GM23248 (cell line): ENCODE measurements around the gene CORO2A. TPM values are rescaled to one million over a fixed set of nuclear protein-coding genes. Genes with fewer than 3 reads are reported as not detected.

ENCODE experiments used
- DNase-seq: peaks from one replicate; pipeline ENCODE4 v3.0.0-alpha.2; 2015
- H2AFZ ChIP-seq: fragments of 200-600 bp; sonication (generic); 2 replicates; pipeline ENCODE4 v1.6.1; 2016; ENCODE audit warnings: antibody characterized with exemption
- H3F3A ChIP-seq: fragments of 200-600 bp; sonication (generic); 2 replicates; pipeline ENCODE4 v1.6.1; 2016; ENCODE audit warnings: mild to moderate bottlenecking, antibody characterized with exemption, mixed run types; ENCODE audit not compliant: insufficient read depth
- H3K27ac ChIP-seq: fragments of 200-600 bp; sonication (generic); 2 replicates; pipeline ENCODE4 v1.5.1; 2016; ENCODE audit warnings: mild to moderate bottlenecking
- H3K27me3 ChIP-seq: fragments of 200-600 bp; sonication (generic); replicated peaks from 2 replicates; pipeline ENCODE4 v1.6.1; 2016; ENCODE audit warnings: mild to moderate bottlenecking; ENCODE audit not compliant: insufficient read depth
- H3K36me3 ChIP-seq: fragments of 200-600 bp; sonication (generic); 2 replicates; pipeline ENCODE4 v1.6.1; 2016; ENCODE audit warnings: low read depth, mild to moderate bottlenecking
- H3K4me1 ChIP-seq: fragments of 200-600 bp; sonication (generic); 2 replicates; pipeline ENCODE4 v1.6.1; 2016; ENCODE audit warnings: mild to moderate bottlenecking; ENCODE audit not compliant: insufficient read depth
- H3K4me2 ChIP-seq: fragments of 200-600 bp; sonication (generic); one replicate; pipeline ENCODE4 v1.6.1; 2016; ENCODE audit warnings: mild to moderate bottlenecking; ENCODE audit not compliant: unreplicated experiment
- H3K4me3 ChIP-seq: fragments of 200-600 bp; sonication (generic); 2 replicates; pipeline ENCODE4 v1.5.1; 2016; ENCODE audit warnings: mild to moderate bottlenecking
- H3K79me2 ChIP-seq: fragments of 200-600 bp; sonication (generic); 2 replicates; pipeline ENCODE4 v1.6.1; 2016; ENCODE audit warnings: mild to moderate bottlenecking; ENCODE audit not compliant: insufficient read depth
- H3K9ac ChIP-seq: fragments of 200-600 bp; sonication (generic); 2 replicates; pipeline ENCODE4 v1.6.1; 2016; ENCODE audit warnings: mild to moderate bottlenecking
- H3K9me2 ChIP-seq: fragments of 200-600 bp; sonication (generic); 2 replicates; pipeline ENCODE4 v1.6.1; 2016; ENCODE audit warnings: mixed run types, mild to moderate bottlenecking, moderate library complexity; ENCODE audit not compliant: insufficient read depth
- H3K9me3 ChIP-seq: fragments of 200-600 bp; sonication (generic); one replicate; pipeline ENCODE4 v1.6.1; 2017; ENCODE audit warnings: low read depth
- H4K20me1 ChIP-seq: fragments of 200-600 bp; sonication (generic); 2 replicates; pipeline ENCODE4 v1.6.0; 2016; ENCODE audit not compliant: insufficient read depth
- EZH2 ChIP-seq: fragments of 200-600 bp; sonication (generic); IDR thresholded peaks from 2 replicates; pipeline ENCODE4 v1.6.1; 2018; ENCODE audit warnings: antibody characterized with exemption, mild to moderate bottlenecking; ENCODE audit not compliant: insufficient read depth, poor library complexity, severe bottlenecking
- EZH2phosphoT487 ChIP-seq: fragments of 200-600 bp; sonication (generic); IDR thresholded peaks from 2 replicates; pipeline ENCODE4 v1.6.1; 2018; ENCODE audit warnings: antibody characterized with exemption, moderate library complexity, mild to moderate bottlenecking, low read depth; ENCODE audit not compliant: insufficient read depth
- WGBS, 2 experiments: methylation state at CpG; one replicate each; pipeline ENCODE4 v1.1.6; 2015 to 2017; ENCODE audit warnings: low lambda C conversion rate in 2 of 2, low coverage in 1 of 2; ENCODE audit errors: missing lambda C conversion rate in 2 of 2; 5-methylcytosine and 5-hydroxymethylcytosine counted together
- in situ Hi-C: fragments of 300-500 bp; cut with MboI; formaldehyde crosslinking; loops from 2 replicates; pipeline ENCODE4 v1.15.0; 2020
- polyA plus RNA-seq: library from polyadenylated mRNA; unstranded; fragments of >200 nt; fragmentation: Nextera tagmentation; extraction: Ambion mirVana; gene quantifications from 2 replicates; pipeline ENCODE4 v1.2.1, GENCODE V29; 2016
- total RNA-seq: library from RNA; depleted of rRNA; stranded (reverse); fragments of >200 nt; shearing (Covaris generic); gene quantifications from 2 replicates; pipeline ENCODE4 v1.2.3, GENCODE V29; 2014

CORO2A gene
- total and polyA plus RNA-seq, 2 experiments from 2014 or later: 0.86 to 1.3 TPM

DNA sequence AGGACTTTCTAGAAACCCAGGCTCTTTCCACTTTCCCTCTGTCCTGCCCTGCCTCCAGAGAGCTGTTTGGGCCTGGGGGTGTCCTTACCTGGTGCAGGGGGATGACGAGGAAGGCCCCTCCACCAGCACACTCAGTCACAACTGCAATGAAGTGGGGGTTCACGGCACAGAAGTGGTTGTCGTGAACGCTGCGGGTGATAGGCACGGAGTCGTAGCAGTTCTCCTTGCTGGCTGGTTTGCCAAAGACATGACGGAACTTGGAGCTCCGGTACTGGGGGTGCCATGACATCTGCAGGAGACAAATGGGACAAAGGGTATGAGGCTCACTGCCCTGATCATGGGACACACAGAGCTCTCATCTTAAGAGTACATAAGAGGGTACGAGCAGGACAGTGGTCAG is 35.1 kb downstream of the CORO2A start:
- in situ Hi-C loops: no loop called here
- no peak for DNase-seq
- 76 to 82% methylated on average over 10 of the region's 10 CpGs for WGBS, 2 experiments

DNA sequence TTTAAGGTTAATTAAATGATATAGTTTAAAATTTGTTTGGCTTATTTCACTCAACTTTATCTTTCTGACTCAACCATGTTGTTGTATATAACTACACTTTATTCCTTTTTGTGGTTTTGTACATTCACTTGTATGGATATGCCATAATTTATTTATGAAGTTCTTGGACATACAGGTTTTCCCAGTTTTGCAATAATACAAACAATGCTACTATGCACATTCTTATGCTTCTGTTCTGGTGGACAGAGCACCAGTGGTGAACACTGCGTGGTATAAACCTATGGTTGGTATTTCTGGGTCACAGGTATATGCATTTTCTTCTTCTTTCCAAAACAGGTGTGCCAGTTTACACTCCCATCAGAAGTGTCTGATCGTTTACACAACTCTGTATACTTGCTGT is 37.8 kb downstream of the CORO2A start:
- no peaks in the 10 kb centered on the region for H3K4me1 ChIP-seq
- no peak overlapping the region for H2AFZ ChIP-seq
- in situ Hi-C loops: no loop called here
- no peak for DNase-seq
- no peak overlapping the region for H3K4me3 ChIP-seq
- no peak overlapping the region for H3K9ac ChIP-seq
- TF ChIP-seq EZH2 (no peak), EZH2phosphoT487 (no peak)
- H3K27me3 ChIP-seq: no peaks in the 10 kb centered on the region
- no peak overlapping the region for H3K27ac ChIP-seq
- no peaks in the 10 kb centered on the region for H3K36me3 ChIP-seq
- WGBS, 2 experiments: 63 to 66% methylated on average over 2 of the region's 2 CpGs
- no peaks in the 10 kb centered on the region for H3F3A ChIP-seq
- H3K9me2 ChIP-seq: no peaks in the 10 kb centered on the region
- no peak overlapping the region for H3K4me2 ChIP-seq
- no peaks in the 10 kb centered on the region for H3K79me2 ChIP-seq
- no peaks in the 10 kb centered on the region for H3K9me3 ChIP-seq
- H4K20me1 ChIP-seq: no peaks in the 10 kb centered on the region

More for the DNA sequence above, 35.1 kb downstream of the CORO2A start:
- Histone ChIP-seq H3K9me2 (no peaks in the 10 kb centered on the region), H3K9me3 (no peaks in the 10 kb centered on the region), H3K9ac (no peak overlapping the region), H3K27me3 (no peaks in the 10 kb centered on the region), H3K36me3 (no peaks in the 10 kb centered on the region), H3K4me1 (no peaks in the 10 kb centered on the region), H3K4me3 (no peak overlapping the region), H3K79me2 (no peaks in the 10 kb centered on the region), H4K20me1 (no peaks in the 10 kb centered on the region), H3F3A (no peaks in the 10 kb centered on the region), H3K27ac (no peak overlapping the region), H3K4me2 (no peak overlapping the region), H2AFZ (no peak overlapping the region)
- TF ChIP-seq EZH2: no peak
- TF ChIP-seq EZH2phosphoT487: no peak

DNA sequence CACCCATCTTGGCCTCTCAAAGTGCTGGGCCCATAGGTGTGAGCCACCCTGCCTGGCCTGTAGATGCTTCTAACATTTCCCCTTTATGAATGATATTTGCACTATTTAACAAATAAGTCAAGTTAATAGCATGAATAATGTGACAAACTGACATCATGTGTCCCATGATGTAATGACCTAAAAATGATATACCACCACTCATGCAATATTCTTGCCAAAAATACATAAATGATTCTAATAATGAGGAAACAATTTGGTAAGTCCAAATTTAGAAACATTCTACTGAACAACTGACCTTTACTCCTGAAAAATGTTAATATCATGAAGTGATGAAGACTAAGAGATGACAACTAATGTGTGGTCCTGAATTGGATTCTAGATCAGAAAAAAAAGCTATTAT is 39.9 kb downstream of the CORO2A start:
- TF ChIP-seq EZH2 (no peak), EZH2phosphoT487 (no peak)
- Histone ChIP-seq H3K36me3 (no peaks in the 10 kb centered on the region), H4K20me1 (no peaks in the 10 kb centered on the region), H2AFZ (no peak overlapping the region), H3K27ac (no peak overlapping the region), H3K9me2 (no peaks in the 10 kb centered on the region), H3K79me2 (no peaks in the 10 kb centered on the region), H3F3A (no peaks in the 10 kb centered on the region), H3K4me2 (no peak overlapping the region), H3K9me3 (no peaks in the 10 kb centered on the region), H3K4me1 (no peaks in the 10 kb centered on the region), H3K27me3 (no peaks in the 10 kb centered on the region), H3K9ac (no peak overlapping the region), H3K4me3 (no peak overlapping the region)
- in situ Hi-C loops: no loop called here
- no peak for DNase-seq

DNA sequence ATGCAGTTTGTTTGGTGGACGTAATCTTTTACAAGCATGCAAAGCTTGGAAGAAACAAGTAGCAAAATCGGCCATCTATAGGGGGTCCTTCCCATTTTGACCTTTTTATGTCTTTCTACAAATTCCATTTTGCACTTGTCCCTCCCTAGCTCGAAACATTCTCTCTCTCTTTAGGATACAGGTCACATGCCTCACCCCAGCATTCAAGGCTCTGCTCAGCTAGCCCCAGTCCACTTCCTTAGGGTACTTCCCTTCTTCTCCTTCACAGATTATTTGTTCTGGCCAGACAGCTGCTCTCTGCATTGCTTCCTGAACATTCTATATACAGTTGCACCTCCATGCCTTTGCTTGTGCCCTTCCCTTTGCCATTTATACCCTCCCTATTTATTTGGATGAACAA is 41.7 kb downstream of the CORO2A start:
- H2AFZ ChIP-seq: no peak overlapping the region
- TF ChIP-seq EZH2 (no peak), EZH2phosphoT487 (no peak)
- H3K4me1 ChIP-seq: 0 out of 2 replicates have a peak, but pooled peaks cover 8% of the 10 kb centered on the region
- H3K4me3 ChIP-seq: no peak overlapping the region
- H3K9me2 ChIP-seq: no peaks in the 10 kb centered on the region
- in situ Hi-C loops: no loop called here
- H3F3A ChIP-seq: 0 out of 2 replicates have a peak, but pooled peaks cover 5% of the 10 kb centered on the region
- 50 to 57% methylated on average over 3 of the region's 3 CpGs for WGBS, 2 experiments
- no peak overlapping the region for H3K27ac ChIP-seq
- H3K9ac ChIP-seq: no peak overlapping the region
- no peaks in the 10 kb centered on the region for H3K27me3 ChIP-seq
- H4K20me1 ChIP-seq: no peaks in the 10 kb centered on the region
- no peaks in the 10 kb centered on the region for H3K9me3 ChIP-seq
- no peaks in the 10 kb centered on the region for H3K36me3 ChIP-seq
- H3K79me2 ChIP-seq: no peaks in the 10 kb centered on the region
- DNase-seq: no peak
- H3K4me2 ChIP-seq: no peak overlapping the region

DNA sequence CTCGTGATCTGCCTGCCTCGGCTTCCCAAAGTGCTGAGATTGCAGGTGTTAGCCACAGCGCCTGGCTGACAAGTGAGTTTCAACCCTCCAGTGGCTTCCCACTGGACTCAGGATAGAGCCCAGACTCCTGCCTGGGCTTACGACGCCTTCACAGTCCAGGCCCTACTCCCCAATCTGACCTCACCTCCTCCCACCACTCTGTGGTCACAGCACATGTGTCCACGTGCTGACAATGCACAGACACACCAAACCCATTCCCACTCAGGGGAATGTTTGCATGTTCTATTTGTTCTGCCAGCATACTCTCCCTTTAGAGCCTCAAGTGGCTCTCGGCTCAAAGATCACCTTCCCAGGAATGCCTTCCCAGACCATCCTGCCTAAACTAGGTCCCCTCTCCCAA is 42.3 kb downstream of the CORO2A start:
- H3K4me1 ChIP-seq: 0 out of 2 replicates have a peak, but pooled peaks cover 9% of the 10 kb centered on the region
- no peak overlapping the region for H3K27ac ChIP-seq
- H3K9ac ChIP-seq: no peak overlapping the region
- in situ Hi-C loops: no loop called here
- TF ChIP-seq EZH2 (no peak), EZH2phosphoT487 (no peak)
- H3K79me2 ChIP-seq: no peaks in the 10 kb centered on the region
- H3K36me3 ChIP-seq: no peaks in the 10 kb centered on the region
- no peak overlapping the region for H3K4me2 ChIP-seq
- H3F3A ChIP-seq: 0 out of 2 replicates have a peak, but pooled peaks cover 5% of the 10 kb centered on the region
- H2AFZ ChIP-seq: no peak overlapping the region
- no peaks in the 10 kb centered on the region for H3K27me3 ChIP-seq
- WGBS, 2 experiments: 54 to 58% methylated on average over 5 to 7 of the region's 7 CpGs
- H3K9me3 ChIP-seq: no peaks in the 10 kb centered on the region
- H4K20me1 ChIP-seq: no peaks in the 10 kb centered on the region
- H3K4me3 ChIP-seq: no peak overlapping the region
- no peak for DNase-seq
- no peaks in the 10 kb centered on the region for H3K9me2 ChIP-seq
